Non-pigmented ciliary epithelial cell (primary cell): Measurements from ENCODE around the gene CARD11.
"Not testable (repeated sequence)": the region's sequence is repeated elsewhere in the genome, so short reads cannot be mapped to it uniquely, and the experiment has no call there.

Source experiments
- DNase-seq: peaks from one replicate; pipeline ENCODE4 v3.0.0-alpha.2; 2010; ENCODE audit warnings: low read depth

CARD11 gene

DNA sequence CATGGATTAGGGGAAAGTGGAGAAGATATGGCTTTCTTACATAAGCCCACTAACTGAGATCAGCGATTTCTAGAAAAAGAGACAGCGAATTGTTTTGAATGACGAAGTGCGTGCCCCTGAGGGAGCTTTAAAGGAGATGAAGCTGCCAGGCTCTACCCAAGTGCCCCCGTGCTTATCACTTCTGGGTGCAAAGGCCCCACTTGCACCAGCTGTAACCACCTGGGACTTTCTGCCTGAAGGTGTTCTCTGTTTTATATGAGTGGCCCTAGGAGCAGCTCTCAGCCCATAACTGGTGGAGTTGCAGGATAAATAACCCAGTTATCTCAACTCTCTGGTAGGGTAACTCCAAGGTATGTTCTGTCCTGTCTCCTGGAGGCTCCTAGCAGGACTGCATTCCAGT is 20.4 kb upstream of the CARD11 start:
- DNase-seq = no peak

DNA sequence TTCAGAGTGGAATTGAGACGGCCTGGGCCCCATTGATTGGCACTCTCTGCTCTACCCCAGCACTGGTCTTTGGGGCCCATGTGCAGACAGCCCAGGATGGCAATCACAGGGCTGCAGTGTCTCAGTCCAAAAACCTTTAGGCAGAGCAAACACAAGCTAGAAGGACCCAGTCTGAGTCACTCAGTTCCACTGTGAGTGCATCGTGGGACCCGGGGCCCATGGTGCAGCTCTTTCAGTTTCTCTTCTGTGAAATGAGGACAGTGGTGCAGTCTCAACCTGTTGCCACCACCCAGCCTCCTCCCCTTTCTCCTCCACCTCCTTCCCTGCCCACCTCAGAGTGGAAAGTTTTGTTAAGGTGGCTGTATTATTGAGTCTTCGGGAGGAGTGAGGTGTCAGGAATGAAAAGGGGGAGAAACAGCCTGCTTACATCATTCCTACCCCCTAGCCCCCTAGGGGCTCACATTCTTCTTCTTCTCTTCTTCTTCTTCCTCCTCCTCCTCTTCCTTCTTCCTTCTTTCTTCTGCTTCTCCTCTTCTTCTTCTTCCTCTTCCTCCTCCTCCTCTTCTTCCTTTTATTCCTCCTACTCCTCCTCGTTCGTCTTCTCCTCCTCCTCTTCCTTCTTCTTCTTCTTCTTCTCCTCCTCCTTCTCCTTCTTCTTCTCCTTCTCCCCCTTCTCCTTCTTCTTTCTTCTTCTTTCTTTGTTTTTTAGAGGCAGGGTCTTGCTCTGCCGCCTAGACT is 19.5 kb upstream of the CARD11 start:
- no peak for DNase-seq

DNA sequence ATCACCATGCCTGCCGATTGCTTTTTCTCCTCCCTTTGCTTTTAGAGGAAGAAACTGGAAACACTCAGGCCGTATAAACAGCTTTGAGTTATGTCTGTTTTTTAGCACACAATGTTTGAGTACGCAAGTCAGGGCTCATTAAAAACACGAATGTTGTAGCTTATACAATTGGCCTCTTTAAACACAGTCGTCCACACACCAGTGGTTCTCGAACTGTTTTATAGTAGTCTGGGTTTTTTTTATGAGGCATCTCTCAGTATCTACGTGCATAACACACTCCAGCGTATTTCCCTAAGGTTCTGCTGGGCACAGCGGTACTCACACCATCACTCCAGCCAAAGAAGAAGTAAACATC is 13.4 kb upstream of the CARD11 start:
- DNase-seq = no peak

DNA sequence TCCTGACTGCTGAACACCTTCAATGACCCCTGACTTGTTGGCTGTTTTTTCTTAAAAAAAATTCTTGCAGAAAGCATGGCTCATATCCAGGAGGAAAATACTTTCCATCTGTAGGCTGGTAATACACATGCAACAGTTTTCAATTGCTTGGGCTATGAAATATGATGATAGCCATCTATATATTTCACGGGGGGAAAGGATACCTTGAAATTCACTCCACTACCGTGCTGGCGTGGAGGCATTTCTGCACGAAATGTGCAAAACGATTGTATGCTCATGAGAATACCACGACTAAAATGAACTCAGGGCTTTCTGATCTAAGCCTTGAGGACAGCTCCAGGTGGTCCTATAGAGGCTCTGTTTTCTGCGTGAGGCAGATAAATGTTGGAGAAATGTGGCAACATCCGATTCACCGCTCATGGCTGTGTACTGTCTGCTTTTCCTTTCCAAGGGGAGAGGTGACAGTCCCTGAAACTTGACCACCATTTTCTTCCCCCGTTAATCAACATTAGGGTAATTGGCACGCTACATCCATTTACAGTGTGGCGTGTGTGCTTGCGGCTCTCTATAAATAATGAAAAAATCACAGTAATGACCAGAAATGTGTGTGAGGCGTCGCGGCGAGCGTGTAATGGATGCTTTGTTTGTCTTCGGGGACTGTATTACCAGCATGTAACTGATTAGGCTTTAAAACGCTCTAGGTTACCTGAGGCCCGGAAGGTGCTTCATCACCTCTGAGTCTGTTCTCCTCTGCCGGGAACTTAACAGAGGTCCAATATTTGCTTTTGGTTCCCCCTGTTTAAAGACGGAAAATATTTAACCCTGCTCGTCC is 12.8 kb upstream of the CARD11 start:
- DNase-seq = no peak

DNA sequence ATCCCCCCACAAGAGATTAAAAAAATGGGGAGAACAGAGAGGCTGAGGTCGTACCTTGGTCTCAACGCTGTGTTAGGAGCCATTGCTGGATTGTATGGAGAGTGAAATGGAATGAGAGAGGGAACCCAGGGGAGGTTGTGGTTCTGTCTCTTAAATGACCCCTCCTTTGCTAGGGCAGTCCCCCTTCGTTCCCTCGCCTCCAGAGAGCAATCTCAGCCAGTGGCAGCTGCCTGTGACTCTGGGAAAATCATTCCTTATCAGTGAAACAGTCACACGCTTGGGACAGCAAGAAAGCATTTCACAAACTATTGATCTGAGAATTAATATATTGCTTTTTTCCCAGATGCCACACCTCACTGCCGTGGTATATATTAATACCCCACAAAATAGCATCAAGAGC is 12.0 kb upstream of the CARD11 start:
- no peak for DNase-seq

DNA sequence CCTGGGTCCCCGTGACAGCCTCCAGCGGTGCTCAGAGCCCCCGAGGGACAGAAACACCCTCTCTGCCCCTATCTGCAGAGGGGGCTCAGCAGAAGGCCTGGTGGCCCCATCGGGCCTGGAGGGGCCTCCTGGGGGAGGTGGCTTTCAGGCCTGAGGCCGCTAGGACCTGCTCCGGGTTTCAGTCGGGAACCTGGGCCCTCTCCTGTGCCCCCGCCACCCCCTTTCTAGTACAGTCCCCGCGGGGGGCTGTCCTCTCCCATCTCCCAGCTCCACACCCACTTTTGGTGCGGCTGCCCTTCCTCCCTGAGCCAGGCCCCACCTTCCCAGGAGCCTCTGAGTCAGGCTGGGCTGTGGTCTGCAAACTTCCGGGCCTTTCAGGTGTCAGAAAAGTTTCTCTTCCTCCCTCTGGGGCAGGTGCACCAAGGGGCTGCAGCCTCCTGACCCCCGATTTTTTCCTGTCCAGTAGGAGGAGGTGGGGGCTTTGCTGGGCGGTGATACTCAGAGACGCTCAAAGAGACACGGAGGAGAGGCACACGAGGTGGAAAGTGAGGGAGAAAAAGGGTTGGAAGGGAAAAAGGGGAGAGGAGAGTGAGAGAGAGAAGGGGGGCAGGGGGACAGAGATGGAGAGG is 692 bp downstream of the CARD11 start:
- DNase-seq = no peak

DNA sequence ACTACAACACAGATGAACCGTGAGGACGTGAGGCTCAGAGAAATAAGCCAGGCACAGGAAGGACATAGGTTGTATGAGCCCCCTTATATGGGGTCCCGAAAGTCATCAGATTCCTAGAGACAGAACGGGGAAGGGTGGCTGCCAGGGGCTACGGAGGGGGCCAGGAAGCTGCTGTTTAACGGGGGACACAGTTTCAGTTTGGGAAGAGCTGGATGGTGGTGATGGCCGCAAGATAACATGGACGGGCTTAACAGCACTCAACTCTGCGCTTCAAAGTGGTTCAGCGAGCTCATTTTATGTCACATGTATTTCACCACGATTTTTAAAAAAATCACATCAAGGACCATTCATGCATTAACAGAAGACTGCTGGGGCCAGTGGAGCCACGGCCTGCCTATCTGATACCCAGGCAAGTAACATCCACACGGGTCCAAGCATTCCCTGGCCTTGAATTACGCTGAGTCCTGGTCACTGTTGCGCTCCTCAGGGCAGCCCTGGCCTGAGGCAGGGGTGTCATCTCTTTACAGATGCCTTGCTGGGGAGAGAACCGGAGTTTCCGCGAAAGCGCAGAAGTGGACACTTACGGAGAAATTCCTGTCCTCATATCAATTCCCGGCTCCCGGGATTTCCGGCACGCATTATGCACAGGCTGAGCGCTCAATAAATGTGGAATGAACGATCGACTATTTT is 1.5 kb downstream of the CARD11 start:
- DNase-seq = no peak

DNA sequence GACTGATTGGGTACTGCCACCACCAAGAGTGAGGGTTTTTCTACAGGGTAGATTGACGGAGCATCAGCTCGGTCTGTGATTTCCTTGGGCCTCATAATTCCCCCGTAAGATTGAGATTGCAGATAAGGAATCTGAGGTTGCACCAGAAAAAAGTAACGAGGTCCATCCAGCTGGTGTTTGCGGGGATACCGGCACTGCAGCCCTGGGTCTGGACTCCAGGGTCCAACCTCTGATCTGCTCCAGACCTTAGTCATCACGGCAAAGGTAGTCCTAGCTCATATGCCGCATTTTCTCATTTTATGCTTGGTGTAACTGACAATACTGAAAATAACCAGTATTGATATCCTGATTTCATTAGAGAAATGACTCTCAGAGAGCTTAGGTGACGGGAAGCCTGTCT is 3.9 kb downstream of the CARD11 start:
- no peak for DNase-seq

DNA sequence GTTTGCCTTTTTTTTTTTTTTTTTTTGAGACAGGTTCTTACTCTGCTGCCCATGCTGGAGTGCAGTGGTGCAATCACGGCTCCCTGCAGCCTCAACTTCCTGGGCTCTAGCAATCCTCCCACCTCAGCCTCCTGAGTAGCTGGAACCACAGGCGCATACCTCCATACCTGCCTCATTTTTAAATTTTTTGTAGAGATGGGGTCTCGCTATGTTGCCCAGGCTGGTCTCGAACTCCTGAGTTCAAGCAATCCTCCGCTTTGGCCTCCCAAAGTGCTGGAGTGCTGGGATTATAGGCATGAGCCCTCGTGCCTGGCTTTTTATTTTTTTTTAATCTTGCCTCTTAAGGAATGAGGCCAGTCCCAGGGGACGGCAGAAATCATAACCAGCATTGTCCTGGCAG is 5.7 kb downstream of the CARD11 start:
- not testable (repeated sequence) for DNase-seq

DNA sequence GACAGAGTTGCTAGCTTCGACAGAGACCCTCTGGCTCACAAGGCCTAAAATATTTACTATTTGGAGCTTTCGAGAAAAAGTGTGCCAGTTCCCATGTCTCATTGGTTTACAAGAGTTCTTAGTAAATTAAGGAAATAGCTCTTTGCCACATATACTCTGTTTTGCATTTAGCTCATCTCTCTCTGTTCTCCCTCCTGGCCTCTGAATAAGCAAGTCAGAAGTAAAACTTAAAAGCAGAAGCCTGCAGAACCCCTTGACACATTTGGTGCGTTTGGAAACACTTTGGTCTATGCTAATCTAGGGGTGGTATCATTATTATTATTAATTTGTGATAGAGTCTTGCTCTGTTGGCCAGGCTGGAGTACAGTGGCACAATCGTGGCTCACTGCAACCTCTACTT is 6.4 kb downstream of the CARD11 start:
- DNase-seq = no peak

DNA sequence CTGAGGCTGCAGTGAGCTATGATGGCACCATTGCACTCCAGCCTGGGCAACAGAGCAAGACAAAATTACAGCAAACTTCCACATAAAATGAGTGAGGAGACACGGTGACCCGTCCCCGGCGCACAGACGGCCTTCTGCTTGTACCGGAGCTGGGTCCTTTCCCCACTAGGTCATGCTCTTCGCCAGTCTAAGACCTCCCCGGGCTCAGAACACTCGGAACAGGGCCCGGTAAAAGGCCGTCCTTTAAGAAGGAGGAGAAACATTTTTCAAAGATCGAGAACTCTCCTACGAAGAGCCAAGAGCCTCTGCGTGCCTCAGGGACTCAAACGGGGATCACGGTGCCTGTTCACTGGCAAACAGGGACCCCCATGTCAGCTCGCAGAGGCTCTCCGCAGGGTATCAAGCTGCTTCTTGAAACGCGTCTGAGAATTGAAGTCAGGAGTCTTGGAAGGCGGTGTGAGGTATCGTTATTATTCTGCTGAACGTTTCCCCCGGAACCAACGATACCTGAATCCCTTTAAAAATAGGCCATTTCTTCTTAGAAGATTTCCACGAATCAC is 9.0 kb downstream of the CARD11 start:
- no peak for DNase-seq

DNA sequence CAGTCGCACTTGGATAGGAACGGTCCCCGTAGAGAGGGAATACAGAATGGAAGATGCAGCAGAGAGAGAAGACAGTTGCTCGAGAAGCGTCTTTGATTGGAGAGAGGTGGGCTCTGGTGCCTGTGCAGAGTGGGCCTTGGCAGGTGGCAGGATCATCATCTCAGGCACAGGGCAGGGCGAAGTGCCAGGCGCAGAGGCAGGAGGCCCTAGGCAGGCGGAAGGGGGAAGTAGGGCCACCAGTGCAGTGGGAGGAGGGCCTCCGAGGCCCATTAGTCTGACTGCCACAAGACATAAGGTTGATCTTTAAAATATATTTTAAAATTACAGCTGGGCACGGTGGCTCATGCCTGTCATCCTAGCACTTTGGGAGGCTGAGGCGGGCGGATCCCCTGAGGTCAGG is 10.1 kb downstream of the CARD11 start:
- DNase-seq = no peak

DNA sequence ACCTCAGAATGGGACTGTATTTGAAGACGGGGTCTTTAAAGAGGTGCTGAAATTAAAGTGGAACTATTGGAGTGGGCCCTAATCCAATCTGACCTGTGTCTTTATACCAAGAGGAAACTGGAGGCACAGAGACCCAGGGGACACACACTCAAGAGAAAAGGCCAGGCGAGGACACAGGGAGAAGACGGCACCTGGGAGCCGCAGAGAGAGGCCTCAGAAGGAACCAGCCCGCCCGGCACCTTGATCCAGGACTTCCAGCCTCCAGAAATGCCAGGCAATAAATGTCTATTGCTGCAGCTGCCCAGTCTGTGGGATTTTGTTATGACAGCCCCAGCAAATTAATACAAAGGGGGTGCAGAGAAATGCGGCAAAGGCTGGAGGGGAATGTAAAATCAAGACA is 10.5 kb downstream of the CARD11 start:
- no peak for DNase-seq

DNA sequence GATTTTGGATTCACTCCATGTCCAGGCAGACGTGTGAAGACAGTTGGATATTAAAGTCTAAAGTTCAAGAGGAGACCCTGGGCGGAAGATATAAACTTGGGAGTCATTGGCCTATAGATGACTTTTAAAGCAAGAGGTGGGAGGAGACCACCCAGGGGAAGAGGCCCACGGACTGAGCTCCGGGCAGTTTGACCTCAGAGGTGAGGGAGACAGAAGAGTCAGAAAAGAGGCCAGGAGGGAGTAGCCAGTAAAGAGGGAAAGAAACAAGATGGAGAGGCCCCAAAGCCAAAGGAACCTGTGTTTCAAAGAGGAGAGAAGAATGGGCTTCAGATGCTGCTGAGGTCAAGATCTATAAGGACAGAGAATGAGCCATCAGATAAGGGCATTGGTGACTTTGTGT is 11.4 kb downstream of the CARD11 start:
- DNase-seq = no peak

DNA sequence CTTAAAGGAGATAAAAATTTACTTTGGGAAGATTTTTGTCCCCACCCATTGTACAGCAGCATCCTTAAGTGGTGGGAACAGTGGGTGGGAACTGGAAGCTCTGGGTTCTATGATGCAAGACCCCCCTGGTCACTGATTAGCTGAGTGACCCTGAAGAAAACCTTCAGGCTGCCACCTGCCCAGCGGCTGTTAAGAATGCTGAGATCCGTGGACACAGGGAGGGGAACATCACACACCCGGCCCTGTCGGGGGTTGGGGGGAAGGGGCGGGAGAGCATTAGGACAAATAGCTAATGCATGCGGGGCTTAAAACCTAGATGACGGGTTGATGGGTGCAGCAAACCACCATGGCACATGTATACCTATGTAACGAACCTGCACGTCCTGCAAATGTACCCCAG is 14.5 kb downstream of the CARD11 start:
- no peak for DNase-seq

DNA sequence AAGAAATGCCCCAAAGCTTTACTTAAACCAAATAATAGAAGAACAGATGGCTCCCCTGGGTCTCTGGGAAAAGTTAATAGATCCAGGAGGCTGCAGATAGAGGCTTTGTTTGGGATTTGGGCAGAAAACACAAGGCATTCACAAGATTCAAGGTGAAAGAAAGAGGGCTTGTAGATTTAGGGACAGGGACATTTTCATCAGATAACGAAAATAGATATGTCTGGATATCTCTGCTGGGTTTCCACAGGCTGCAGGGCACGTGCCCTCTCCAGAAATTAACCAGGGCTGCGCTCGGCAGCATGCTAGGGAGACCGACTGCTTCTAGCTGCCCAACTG is 14.9 kb downstream of the CARD11 start:
- no peak for DNase-seq

DNA sequence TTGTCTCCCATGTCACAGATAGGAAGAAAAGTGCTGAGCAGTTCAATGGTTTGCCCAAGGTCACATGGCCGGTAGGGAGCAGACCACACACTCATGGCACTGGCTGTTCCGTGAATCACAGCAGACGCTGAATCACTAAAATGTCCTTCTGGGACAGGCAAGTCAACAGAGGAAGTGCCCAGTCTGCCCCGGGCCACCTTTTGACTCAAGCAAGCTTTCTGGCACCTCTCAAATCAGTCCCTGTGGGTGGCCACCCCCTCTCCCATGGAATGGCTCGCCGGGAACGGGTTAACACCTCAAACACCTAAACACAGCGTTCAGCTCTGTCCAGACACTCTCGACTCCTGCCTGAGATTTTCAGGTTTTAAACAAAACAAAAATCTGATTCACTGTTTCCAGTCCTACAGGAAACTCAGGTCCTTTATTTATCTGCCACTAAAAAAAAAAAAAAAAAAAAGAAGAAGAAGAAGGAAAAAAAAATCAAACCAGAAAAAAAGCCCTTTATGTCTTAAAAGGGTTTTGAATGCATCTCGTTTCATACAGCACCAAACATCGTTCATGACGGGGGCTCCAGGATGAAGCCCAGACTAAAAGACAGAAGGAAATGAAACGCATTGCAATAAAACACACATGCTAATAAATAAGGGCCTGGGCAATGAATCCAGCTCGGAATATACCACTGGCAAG is 15.5 kb downstream of the CARD11 start:
- DNase-seq = peak; percentile 31

DNA sequence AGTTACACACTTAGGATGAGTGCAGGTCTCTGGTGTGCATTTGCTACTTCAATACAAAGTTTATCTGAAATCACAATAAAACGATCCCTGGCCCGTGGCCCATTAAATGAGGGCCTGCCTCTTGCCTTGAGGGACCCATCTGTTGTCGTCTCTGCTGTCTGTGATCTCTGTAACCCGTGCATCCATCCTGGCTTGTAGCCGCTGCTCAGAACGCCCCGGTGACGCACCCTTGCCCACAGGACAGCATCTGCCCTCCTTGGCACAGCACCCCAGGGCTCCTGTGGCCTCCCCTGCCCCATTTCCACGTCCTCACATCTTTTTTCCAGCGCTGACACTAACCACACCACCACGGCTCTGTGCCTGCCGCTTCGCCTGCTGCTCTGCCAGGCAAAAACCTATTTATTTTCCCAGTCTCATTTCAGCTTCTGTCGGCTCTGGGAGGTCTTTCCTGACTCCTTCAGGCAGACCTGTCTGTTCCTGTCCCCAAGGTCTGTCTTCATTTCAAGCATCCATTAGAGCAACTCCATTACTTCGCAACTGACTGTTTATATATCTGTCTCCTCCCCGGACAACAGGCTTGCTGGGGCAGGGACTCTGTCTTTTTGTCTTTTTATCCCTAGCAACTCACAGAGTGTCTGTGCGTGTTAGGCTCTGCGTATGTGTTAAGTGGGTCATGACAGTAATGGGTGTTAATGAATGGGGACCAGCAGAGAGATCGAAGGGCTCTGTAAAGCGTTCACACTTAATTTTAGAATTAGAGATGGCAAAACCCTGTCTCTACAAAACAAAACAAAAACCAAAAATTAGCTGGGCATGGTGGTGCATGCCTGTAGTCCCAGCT is 16.4 kb downstream of the CARD11 start:
- no peak for DNase-seq

DNA sequence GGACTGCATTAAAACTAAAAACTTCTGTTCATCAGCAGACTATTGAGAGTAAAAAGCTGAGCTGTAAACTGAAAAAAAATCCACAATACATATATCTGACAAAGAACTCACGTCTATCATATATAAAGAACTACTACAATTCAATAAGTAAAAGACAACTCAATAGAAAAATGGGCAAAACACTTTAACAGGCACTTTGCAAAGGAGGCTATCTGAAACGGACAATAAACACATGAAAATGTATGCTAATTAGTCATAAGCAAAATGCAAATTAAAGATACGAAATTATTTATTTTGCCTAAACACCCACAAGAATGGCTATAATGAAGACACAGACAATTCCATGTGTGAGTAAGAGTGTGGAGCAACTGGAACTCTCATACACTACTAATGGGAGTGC is 18.1 kb downstream of the CARD11 start:
- no peak for DNase-seq

DNA sequence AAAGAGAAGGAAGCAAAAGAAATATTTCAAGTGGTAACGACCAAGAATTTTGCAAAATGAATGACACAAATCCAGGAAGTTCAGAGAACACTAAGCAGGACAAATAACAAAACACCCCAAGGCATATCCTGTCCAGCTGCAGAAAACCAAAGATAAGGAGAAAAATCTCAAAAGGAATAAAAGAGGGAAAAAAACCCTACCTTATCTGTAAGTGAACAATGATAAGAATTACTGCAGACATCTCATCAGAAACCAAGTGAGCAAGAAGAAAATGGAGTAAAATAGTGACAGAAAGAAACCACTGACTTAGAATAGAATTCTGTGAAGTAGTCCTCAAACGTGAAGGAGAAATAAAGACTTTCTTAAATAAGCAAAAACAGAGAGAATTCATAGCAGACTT is 21.8 kb downstream of the CARD11 start:
- no peak for DNase-seq

DNA sequence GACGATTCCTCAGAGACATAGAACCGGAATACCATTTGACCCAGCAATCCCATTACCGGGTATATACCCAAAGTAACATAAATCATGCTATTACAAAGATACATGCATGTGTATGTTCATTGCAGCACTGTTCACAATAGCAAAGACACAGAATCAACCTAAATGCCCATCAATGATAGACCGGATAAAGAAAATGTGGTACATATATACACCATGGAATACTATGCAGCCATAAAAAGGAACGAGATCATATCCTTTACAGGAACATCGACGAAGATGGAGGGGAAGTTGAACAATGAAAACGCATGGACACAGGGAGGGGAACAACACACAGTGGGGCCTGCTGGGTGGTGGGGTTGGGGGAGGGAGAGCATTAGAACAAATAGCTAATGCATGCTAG is 22.4 kb downstream of the CARD11 start:
- DNase-seq = not testable (repeated sequence)
